ENCODE measurements around the gene TRPT1. TPM values are rescaled to one million over a fixed set of nuclear protein-coding genes. Genes with fewer than 3 reads are reported as not detected.

Gene TRPT1
- total RNA-seq, 1 donor from 2014 or later = 25.1 TPM

- ATAC-seq = peak; percentile 20
Measured at GRCh38 chr11:64206457-64207255, 19.3 kb downstream of the TRPT1 start, which contains the start of gene FERMT3. Gene FERMT3 (plus strand): TSS chr11:64206721. CDS start chr11:64207365, 644 bp downstream.

GRCh38 chr11:64204464-64204989 lies 21.5 kb downstream of the TRPT1 start:
- peak; percentile 69 for ATAC-seq

GRCh38 chr11:64204080-64204440 lies 21.9 kb downstream of the TRPT1 start:
- no peak for ATAC-seq

- no peak for ATAC-seq
Measured at GRCh38 chr11:64203421-64204079, 22.4 kb downstream of the TRPT1 start.

GRCh38 chr11:64202992-64203391 lies 23.0 kb downstream of the TRPT1 start:
- no peak for ATAC-seq

GRCh38 chr11:64201543-64201942 lies 24.4 kb downstream of the TRPT1 start:
- no peak for ATAC-seq

- ATAC-seq = no peak
Measured at GRCh38 chr11:64198511-64198910, 27.5 kb downstream of the TRPT1 start.

- no peak for ATAC-seq
Measured at GRCh38 chr11:64196626-64197025, 29.4 kb downstream of the TRPT1 start.

- ATAC-seq = no peak
Measured at GRCh38 chr11:64192434-64192833, 33.6 kb downstream of the TRPT1 start.

GRCh38 chr11:64186492-64187165 lies 39.4 kb downstream of the TRPT1 start:
- no peak for ATAC-seq

GRCh38 chr11:64185693-64186491 lies 40.1 kb downstream of the TRPT1 start, which contains the start of gene STIP1:
Gene STIP1 (plus strand): TSS chr11:64186171. CDS start chr11:64186262, 91 bp downstream.
- ATAC-seq = peak; percentile 94

GRCh38 chr11:64185175-64185692 lies 40.8 kb downstream of the TRPT1 start:
- ATAC-seq = peak; percentile 28

GRCh38 chr11:64183890-64184289 lies 42.1 kb downstream of the TRPT1 start:
- ATAC-seq = no peak

- ATAC-seq = peak; percentile 66
Measured at GRCh38 chr11:64181506-64182411, 44.2 kb downstream of the TRPT1 start.

- ATAC-seq = no peak
Measured at GRCh38 chr11:64180891-64181290, 45.1 kb downstream of the TRPT1 start.

GRCh38 chr11:64178951-64179639 lies 46.9 kb downstream of the TRPT1 start:
- ATAC-seq = no peak

- ATAC-seq = no peak
Measured at GRCh38 chr11:64178203-64178602, 47.8 kb downstream of the TRPT1 start.

GRCh38 chr11:64176751-64177150 lies 49.2 kb downstream of the TRPT1 start:
- no peak for ATAC-seq

Data from esophagus mucosa (tissue), 1 donor.